ENCODE results near the gene RAP2A.

- no peak for TF ChIP-seq CTCF (IDR thresholded peaks at IDR 0.05; ENCODE audit: insufficient read depth, low read depth, low read length)
- TF ChIP-seq EZH2 (IDR thresholded peaks at IDR 0.05; ENCODE audit: insufficient read depth, low read length), result no peak
Measured at GRCh38 chr13:97474349-97474980, 40.5 kb downstream of the RAP2A start.
